GM21723 (cell line): Measurements from ENCODE around the gene KIRREL3.

Source experiments
- ATAC-seq: cut with Tn5 transposase; IDR thresholded peaks from one replicate; pipeline ENCODE4 v1.9.1; 2021; ENCODE audit warnings: mild to moderate bottlenecking, moderate library complexity; ENCODE audit not compliant: unreplicated experiment

The KIRREL3 gene

GRCh38 chr11:127000291-127000968 lies at the start of gene KIRREL3:
Gene KIRREL3, minus strand, starts transcription at chr11:127000770.
- ATAC-seq = no peak

DNA sequence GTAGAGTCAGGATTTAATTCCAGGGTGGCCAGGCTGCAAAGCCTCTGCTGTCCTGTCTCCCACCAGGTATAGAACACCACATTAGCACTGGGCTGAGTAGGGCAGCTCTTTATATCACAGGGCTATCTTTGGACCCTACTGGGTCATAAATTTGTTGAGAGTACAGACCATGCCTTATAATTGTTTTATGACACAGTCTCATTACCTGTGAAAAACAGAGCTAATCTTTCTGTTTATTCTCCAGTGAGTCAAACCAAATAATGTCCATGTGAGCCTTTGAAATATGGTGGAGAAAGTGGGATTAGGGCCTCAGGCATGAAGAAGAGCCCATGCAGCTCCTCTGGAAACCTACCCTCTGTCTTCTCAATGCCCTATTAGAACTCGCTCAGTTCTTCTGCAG lies 49.6 kb upstream of the KIRREL3 start:
- ATAC-seq = no peak

DNA sequence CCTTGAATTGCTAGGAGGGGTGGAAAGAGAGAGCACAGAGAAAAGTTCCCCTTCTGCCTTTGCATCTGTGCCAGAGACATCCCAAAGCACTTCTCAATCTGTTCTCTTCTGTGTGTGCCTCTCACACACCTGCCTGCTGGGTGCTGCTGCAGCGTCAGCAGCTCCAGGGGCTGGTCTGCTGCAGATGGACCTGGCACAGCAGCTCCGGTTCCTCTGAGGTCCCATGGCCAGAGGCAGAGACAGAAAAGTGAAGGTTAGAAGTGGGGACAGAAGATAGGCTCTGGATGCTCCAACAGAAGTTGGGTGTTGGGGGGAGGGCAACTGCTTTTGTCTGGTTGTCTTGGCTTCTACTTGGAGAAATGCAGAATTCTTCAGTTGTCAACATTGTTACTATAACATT lies 48.9 kb upstream of the KIRREL3 start:
- no peak for ATAC-seq

- ATAC-seq = no peak
Observed at GRCh38 chr11:127044535-127044934, 44.0 kb upstream of the KIRREL3 start.

- ATAC-seq = no peak
Observed at GRCh38 chr11:127042445-127042844, 41.9 kb upstream of the KIRREL3 start.

GRCh38 chr11:127039591-127039990 lies 39.0 kb upstream of the KIRREL3 start:
- ATAC-seq = no peak

- ATAC-seq = no peak
Observed at GRCh38 chr11:127037596-127037995, 37.0 kb upstream of the KIRREL3 start.

DNA sequence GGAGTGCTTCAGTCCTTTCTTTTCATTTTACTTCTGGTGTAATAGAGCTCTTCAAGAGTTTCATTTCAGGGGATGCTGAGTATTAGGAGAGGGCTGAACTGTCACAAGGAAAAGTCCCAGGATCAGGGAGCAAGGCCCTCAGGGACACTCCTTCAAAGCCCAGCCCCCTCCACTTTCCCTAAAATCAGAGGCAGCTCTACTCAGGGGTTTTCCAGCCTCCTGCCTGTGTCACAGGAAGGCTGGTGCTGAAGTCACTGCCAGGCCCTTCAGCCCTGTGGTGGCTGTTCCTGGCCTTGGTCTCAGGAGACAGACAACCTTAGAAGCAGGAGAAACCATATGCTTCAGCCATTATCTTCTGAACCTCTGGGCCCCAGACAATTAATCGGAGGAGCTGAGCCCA lies 36.4 kb upstream of the KIRREL3 start:
- no peak for ATAC-seq

DNA sequence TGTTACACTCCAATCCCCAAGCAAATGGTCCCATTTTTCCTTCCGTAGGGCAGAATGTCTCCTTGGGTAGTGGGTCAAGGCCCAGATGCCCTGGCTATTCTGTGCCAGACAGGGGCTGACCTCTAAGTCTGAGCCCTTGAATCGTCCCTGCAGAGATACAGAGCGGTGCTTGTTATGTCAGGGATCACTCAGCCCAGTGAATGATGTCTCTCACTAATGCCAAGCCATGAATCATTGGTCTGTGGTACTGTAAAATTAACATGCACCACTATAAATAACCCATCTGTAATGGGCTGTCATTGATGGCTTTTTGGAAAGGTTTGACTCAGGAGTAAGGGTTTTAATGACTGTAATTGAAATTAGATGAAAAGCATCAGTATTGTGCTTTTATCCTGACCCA lies 35.3 kb upstream of the KIRREL3 start:
- no peak for ATAC-seq

DNA sequence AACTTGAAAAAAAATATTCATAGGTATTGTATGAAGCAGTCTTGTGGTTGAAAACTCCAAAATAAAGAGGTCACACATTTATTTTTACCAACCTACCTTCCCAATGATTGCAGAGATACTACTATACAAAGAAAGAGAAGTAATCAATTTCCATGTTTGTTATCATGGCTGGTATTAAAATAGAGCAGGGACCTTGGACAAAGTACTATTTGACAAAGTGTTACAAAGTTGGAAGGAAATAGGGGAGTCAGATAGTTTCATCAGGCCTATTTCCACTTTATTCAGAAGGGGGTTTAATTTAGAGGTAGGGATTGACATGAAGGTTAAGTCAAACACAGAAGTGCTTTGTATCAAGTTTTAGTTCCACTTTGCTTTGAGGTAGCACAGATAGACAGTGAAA lies 34.4 kb upstream of the KIRREL3 start:
- ATAC-seq = no peak

GRCh38 chr11:127028648-127029047 lies 28.1 kb upstream of the KIRREL3 start:
- no peak for ATAC-seq

DNA sequence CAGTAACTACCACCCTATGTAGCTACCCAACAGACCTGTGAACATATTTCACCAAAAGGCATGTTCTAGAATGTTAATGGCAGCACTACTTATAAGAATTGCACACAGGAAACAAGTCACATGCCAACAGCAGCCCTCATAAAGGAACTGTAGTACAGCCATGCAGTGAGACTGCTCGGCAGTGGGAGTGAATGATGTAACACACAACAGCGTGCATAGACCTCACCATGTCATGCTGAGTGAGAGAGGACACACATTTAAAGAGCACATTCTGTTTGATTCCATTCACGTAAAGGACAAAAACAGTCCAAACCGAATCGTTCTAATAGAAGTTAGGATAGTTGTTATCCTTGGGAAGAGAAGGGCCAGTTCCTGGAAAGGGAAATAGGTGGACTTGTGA lies 27.2 kb upstream of the KIRREL3 start:
- no peak for ATAC-seq

GRCh38 chr11:127027000-127027399 lies 26.4 kb upstream of the KIRREL3 start:
- no peak for ATAC-seq

DNA sequence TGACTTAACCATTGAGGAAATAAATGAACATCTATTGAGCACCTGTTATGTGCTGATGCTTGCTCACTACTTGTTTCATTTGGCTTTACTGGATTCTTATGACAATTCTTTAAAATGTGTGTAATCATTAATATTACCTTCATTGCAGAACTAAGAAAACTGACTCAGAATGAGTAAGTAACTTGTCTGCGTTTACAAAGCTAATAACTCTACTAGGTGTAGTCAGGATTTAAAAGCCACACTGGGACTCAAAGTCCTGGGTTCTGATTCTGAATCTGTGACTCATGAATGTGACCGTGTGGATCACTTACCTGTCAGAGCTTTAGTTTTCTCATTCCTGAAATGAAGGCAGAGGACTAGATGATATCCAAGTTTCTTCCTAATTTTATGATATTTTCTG lies 23.4 kb upstream of the KIRREL3 start:
- ATAC-seq = no peak

- no peak for ATAC-seq
Observed at GRCh38 chr11:127018683-127019279, 18.2 kb upstream of the KIRREL3 start.

DNA sequence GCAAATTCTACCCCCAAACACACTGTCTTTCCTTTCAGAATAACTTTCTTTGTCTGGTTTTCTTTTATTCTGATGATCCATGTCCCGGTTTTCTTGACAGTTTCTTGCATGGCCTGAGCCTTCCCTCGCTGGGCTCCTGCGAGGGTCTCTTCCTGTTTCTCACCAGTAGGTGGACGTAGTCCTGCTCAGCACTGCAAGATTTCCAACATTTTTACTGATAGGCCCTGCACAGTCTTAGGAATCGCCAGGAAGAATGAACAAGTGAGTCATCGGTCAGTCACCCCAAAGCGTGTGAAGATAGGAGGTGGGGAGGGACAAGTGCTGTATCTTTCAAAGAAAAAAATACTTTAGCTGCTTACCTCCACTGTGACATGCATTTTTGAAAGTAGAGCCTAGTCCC lies 16.9 kb upstream of the KIRREL3 start:
- ATAC-seq = no peak

DNA sequence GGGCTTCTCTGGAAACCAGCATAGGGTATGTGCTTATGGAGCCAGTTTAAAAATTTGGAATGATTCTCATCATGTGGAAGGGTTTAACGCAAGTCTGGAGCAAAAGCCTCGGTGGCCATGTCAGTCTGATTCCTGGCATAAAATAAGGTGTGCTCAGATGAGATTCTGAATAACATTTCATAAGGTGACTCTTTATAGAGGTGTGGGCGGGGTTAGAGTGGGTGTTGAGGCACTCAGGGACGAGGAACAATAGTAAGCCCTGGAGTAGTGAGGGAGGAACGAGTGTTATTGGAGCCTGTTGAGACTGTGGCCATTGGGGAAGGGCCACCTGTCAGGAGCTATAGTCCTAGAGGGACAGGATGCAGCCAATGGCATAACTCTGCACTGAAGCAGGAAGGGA lies 13.0 kb upstream of the KIRREL3 start:
- no peak for ATAC-seq

- no peak for ATAC-seq
Observed at GRCh38 chr11:127006311-127006710, 5.7 kb upstream of the KIRREL3 start.

- ATAC-seq = no peak
Observed at GRCh38 chr11:127003260-127003981, 2.9 kb upstream of the KIRREL3 start.

DNA sequence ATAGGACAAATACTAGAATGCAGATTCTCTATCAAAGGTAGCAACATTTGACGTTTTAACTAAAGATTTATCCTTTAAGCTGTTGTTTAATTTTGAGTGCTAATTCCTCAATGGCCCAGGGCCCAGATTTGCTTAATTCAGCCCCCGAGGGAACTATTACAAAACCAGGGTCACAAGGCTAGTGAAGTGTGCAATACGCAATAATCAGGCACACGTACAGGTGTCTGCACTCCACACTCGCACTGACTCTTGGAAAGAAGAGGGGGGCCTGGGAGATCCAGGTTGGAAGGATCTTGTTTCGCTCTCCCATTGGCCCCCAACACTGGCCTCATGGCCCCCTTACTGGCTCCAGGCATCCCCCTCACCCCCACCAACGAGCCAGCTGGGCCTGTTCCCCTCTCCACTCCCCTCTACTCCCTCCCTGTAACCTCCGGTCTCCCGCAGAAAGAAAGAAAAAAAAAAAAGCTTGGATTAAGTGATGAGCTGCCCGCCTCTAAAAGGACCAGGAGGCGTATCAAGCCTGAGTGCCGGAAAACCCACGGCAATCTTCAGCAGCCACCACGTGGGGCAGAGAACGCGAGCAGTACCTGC lies 2.2 kb upstream of the KIRREL3 start:
- ATAC-seq = no peak

GRCh38 chr11:127000981-127001380 lies 411 bp upstream of the KIRREL3 start:
- no peak for ATAC-seq

GRCh38 chr11:126999366-126999765 lies 1.2 kb downstream of the KIRREL3 start:
- no peak for ATAC-seq
